Measurements from ENCODE around the gene OBP2B.
"Not testable (repeated sequence)": the region's sequence is repeated elsewhere in the genome, so short reads cannot be mapped to it uniquely, and the experiment has no call there.

The OBP2B gene

GRCh38 chr9:133223159-133223756 lies 14.2 kb upstream of the OBP2B start:
- FAIRE-seq; DNase-seq (ENCODE audit: insufficient read length, low spot score): not testable (repeated sequence)

- not testable (repeated sequence) for FAIRE-seq; DNase-seq (ENCODE audit: insufficient read length, low spot score)
These were observed 12.9 kb upstream of the OBP2B start for GRCh38 chr9:133221994-133222393.

GRCh38 chr9:133221177-133221809 lies 12.2 kb upstream of the OBP2B start:
- FAIRE-seq (no peak), DNase-seq (ENCODE audit: insufficient read length, low spot score) (no peak)

GRCh38 chr9:133218049-133218975 lies 9.3 kb upstream of the OBP2B start:
- not testable (repeated sequence) for FAIRE-seq; DNase-seq (ENCODE audit: insufficient read length, low spot score)

- not testable (repeated sequence) for DNase-seq (ENCODE audit: insufficient read length, low spot score); FAIRE-seq
These were observed 8.4 kb upstream of the OBP2B start for GRCh38 chr9:133217333-133217988.

GRCh38 chr9:133214276-133214675 lies 5.2 kb upstream of the OBP2B start:
- not testable (repeated sequence) for FAIRE-seq; DNase-seq (ENCODE audit: insufficient read length, low spot score)

GRCh38 chr9:133210609-133211008 lies 1.6 kb upstream of the OBP2B start:
- FAIRE-seq (no peak), DNase-seq (ENCODE audit: insufficient read length, low spot score) (no peak)

- FAIRE-seq = no peak
- no peak for DNase-seq (ENCODE audit: insufficient read length, low spot score)
These were observed 1.1 kb upstream of the OBP2B start for GRCh38 chr9:133210202-133210532.

GRCh38 chr9:133209327-133210201 lies 514 bp upstream of the OBP2B start:
- FAIRE-seq; DNase-seq (ENCODE audit: insufficient read length, low spot score): not testable (repeated sequence)

GRCh38 chr9:133208171-133208879 lies 725 bp downstream of the OBP2B start:
- FAIRE-seq; DNase-seq (ENCODE audit: insufficient read length, low spot score): not testable (repeated sequence)

GRCh38 chr9:133207540-133208170 lies 1.4 kb downstream of the OBP2B start:
- no peak for DNase-seq (ENCODE audit: insufficient read length, low spot score)
- FAIRE-seq = no peak

- FAIRE-seq (no peak), DNase-seq (ENCODE audit: insufficient read length, low spot score) (no peak)
These were observed 2.0 kb downstream of the OBP2B start for GRCh38 chr9:133207021-133207531.

GRCh38 chr9:133205996-133206931 lies 2.8 kb downstream of the OBP2B start:
- FAIRE-seq = no peak

GRCh38 chr9:133205481-133205887 lies 3.6 kb downstream of the OBP2B start:
- not testable (repeated sequence) for DNase-seq (ENCODE audit: insufficient read length, low spot score); FAIRE-seq

More at GRCh38 chr9:133205996-133206931, 2.8 kb downstream of the OBP2B start:
- no peak for DNase-seq (ENCODE audit: insufficient read length, low spot score)

- no peak for FAIRE-seq
These were observed 4.1 kb downstream of the OBP2B start for GRCh38 chr9:133204993-133205336.

GRCh38 chr9:133204335-133204992 lies 4.6 kb downstream of the OBP2B start:
- FAIRE-seq (no peak), DNase-seq (ENCODE audit: insufficient read length, low spot score) (no peak)

More at GRCh38 chr9:133204993-133205336, 4.1 kb downstream of the OBP2B start:
- no peak for DNase-seq (ENCODE audit: insufficient read length, low spot score)

- DNase-seq (ENCODE audit: insufficient read length, low spot score) (no peak), FAIRE-seq (no peak)
These were observed 5.5 kb downstream of the OBP2B start for GRCh38 chr9:133203506-133204075.
